H1 (cell line): ENCODE measurements around the gene UBE3C. TPM values are rescaled to one million over a fixed set of nuclear protein-coding genes. Genes with fewer than 3 reads are reported as not detected.

Experiments
- CTCF ChIA-PET: fragments of 300-600 bp; sonication (Branson Sonifier 250); formaldehyde crosslinking; loops from one replicate; lab custom pipeline; 2021; ENCODE audit not compliant: partially characterized antibody; lab: Charles Lee
- POLR2A ChIA-PET: fragments of 300-600 bp; sonication (Branson Sonifier 250); formaldehyde crosslinking; loops from one replicate; lab custom pipeline; 2021; ENCODE audit warnings: inconsistent platforms; ENCODE audit not compliant: partially characterized antibody; lab: Charles Lee
- DNase-seq, 2 experiments: peaks; one replicate each; pipeline versions ENCODE4 v3.0.0 to v3.0.0-alpha.2; 2010 to 2022; ENCODE audit warnings: low spot score in 2 of 2, low read depth in 1 of 2, mixed read lengths in 1 of 2
- FAIRE-seq: peaks from 2 replicates; lab custom pipeline; 2011; peaks lifted over from hg19 to GRCh38; lab: Jason Lieb, UNC
- H2AFZ ChIP-seq: 2 replicates; pipeline ENCODE4 v1.8.1; 2012; ENCODE audit warnings: low read length, inconsistent platforms
- H2AK5ac ChIP-seq: 2 replicates; pipeline ENCODE4 v1.6.1; 2013; ENCODE audit warnings: low read depth, low read length
- H2BK120ac ChIP-seq: replicated peaks from 2 replicates; pipeline ENCODE3; 2013; ENCODE audit warnings: low read depth, low read length, inconsistent platforms
- H2BK12ac ChIP-seq: 2 replicates; pipeline ENCODE4 v1.6.1; 2013; ENCODE audit warnings: low read depth, low read length
- H2BK15ac ChIP-seq: 2 replicates; pipeline ENCODE4 v1.6.1; 2013; ENCODE audit warnings: low read length
- H2BK20ac ChIP-seq: 2 replicates; pipeline ENCODE4 v1.6.1; 2013; ENCODE audit warnings: low read length
- H2BK5ac ChIP-seq: 2 replicates; pipeline ENCODE4 v1.6.1; 2013; ENCODE audit warnings: low read depth, low read length
- H3K14ac ChIP-seq: 2 replicates; pipeline ENCODE4 v1.6.1; 2013; ENCODE audit warnings: inconsistent platforms; ENCODE audit not compliant: insufficient read length
- H3K18ac ChIP-seq: 2 replicates; pipeline ENCODE4 v1.6.1; 2013; ENCODE audit warnings: low read length; ENCODE audit errors: extremely low read depth
- H3K23ac ChIP-seq: 2 replicates; pipeline ENCODE4 v1.6.1; 2013; ENCODE audit warnings: inconsistent platforms; ENCODE audit not compliant: insufficient read length
- H3K23me2 ChIP-seq: 2 replicates; pipeline ENCODE4 v1.6.1; 2013; ENCODE audit warnings: low read depth, low read length
- H3K27ac ChIP-seq: 2 replicates; pipeline ENCODE4 v1.6.1; 2011; ENCODE audit warnings: low read depth, low read length, inconsistent platforms
- H3K27me3 ChIP-seq, 4 experiments: replicated peaks in 1 of 4; 1 replicate in 1 of 4; 2 replicates in 3 of 4; pipeline versions ENCODE4 v1.6.1 to v1.8.1; 2011 to 2013; ENCODE audit warnings: low read length in 3 of 4, mild to moderate bottlenecking in 3 of 4, inconsistent platforms in 2 of 4, mixed read lengths in 2 of 4, moderate library complexity in 1 of 4; ENCODE audit not compliant: control insufficient read depth in 3 of 4, insufficient read depth in 3 of 4; ENCODE audit errors: extremely low read depth in 1 of 4
- H3K36me3 ChIP-seq, 4 experiments: 2 replicates each; pipeline versions ENCODE4 v1.6.1 to v1.8.1; 2011 to 2013; ENCODE audit warnings: mild to moderate bottlenecking in 4 of 4, low read length in 3 of 4, moderate library complexity in 2 of 4, control low read depth in 1 of 4, inconsistent platforms in 1 of 4; ENCODE audit not compliant: insufficient read depth in 4 of 4, control insufficient read depth in 2 of 4
- H3K4ac ChIP-seq: replicated peaks from 2 replicates; pipeline ENCODE3; 2013; ENCODE audit warnings: low read length, low read depth, mixed read lengths, inconsistent platforms; ENCODE audit not compliant: insufficient read length
- H3K4me1 ChIP-seq, 4 experiments: replicated peaks in 1 of 4; 1 replicate in 1 of 4; 2 replicates in 3 of 4; pipeline versions ENCODE4 v1.6.1 to v1.8.1; 2011 to 2013; ENCODE audit warnings: low read length in 3 of 4, inconsistent platforms in 2 of 4, mixed read lengths in 1 of 4; ENCODE audit not compliant: insufficient read depth in 4 of 4, control insufficient read depth in 3 of 4
- H3K4me2 ChIP-seq, 2 experiments: 2 replicates each; pipeline versions ENCODE4 v1.6.1 to v1.8.1; 2011 to 2013; ENCODE audit warnings: low read depth in 2 of 2, low read length in 2 of 2, control low read depth in 1 of 2, inconsistent platforms in 1 of 2, mild to moderate bottlenecking in 1 of 2; ENCODE audit not compliant: insufficient read depth in 1 of 2
- H3K4me3 ChIP-seq, 4 experiments: fragments of 200-600, 300-600 bp in 1 of 4; sonication (generic), shearing (Covaris generic), sonication (Bioruptor Twin) in 1 of 4; 2 replicates each; pipeline versions ENCODE4 v1.5.1 to v1.8.1; 2011 to 2016; ENCODE audit warnings: low read length in 4 of 4, low read depth in 3 of 4, control low read depth in 2 of 4, inconsistent platforms in 2 of 4, mild to moderate bottlenecking in 2 of 4, mixed read lengths in 1 of 4, moderate library complexity in 1 of 4; ENCODE audit not compliant: insufficient read depth in 2 of 4; ENCODE audit errors: extremely low read depth in 1 of 4
- H3K56ac ChIP-seq: replicated peaks from 2 replicates; pipeline ENCODE3; 2013; ENCODE audit warnings: low read depth, mild to moderate bottlenecking, mixed read lengths, low read length, inconsistent platforms; ENCODE audit not compliant: insufficient read length
- H3K79me1 ChIP-seq: 2 replicates; pipeline ENCODE4 v1.6.1; 2013; ENCODE audit warnings: low read depth, low read length, control low read depth
- H3K79me2 ChIP-seq, 2 experiments: 2 replicates each; pipeline versions ENCODE4 v1.6.1 to v1.8.1; 2012 to 2013; ENCODE audit warnings: low read length in 2 of 2, mild to moderate bottlenecking in 2 of 2, inconsistent platforms in 1 of 2; ENCODE audit not compliant: insufficient read depth in 2 of 2, control insufficient read depth in 1 of 2
- H3K9ac ChIP-seq, 4 experiments: replicated peaks in 1 of 4; 1 replicate in 1 of 4; 2 replicates in 3 of 4; pipeline versions ENCODE4 v1.6.1 to v1.8.1; 2011 to 2013; ENCODE audit warnings: low read depth in 3 of 4, low read length in 3 of 4, control low read depth in 2 of 4, mild to moderate bottlenecking in 2 of 4, moderate library complexity in 2 of 4, inconsistent platforms in 1 of 4; ENCODE audit errors: extremely low read depth in 1 of 4
- H3K9me3 ChIP-seq, 2 experiments: 2 replicates each; pipeline versions ENCODE4 v1.6.1 to v1.8.1; 2012 to 2013; ENCODE audit warnings: mild to moderate bottlenecking in 2 of 2, moderate library complexity in 2 of 2, control low read depth in 1 of 2, inconsistent platforms in 1 of 2, low read depth in 1 of 2, low read length in 1 of 2, mixed read lengths in 1 of 2; ENCODE audit not compliant: insufficient read depth in 2 of 2
- H4K20me1 ChIP-seq, 2 experiments: replicated peaks in 1 of 2; 2 replicates each; pipeline versions ENCODE3 to v1.8.1; 2011 to 2013; ENCODE audit warnings: inconsistent platforms in 2 of 2, low read length in 2 of 2, mild to moderate bottlenecking in 1 of 2; ENCODE audit not compliant: insufficient read depth in 2 of 2, control insufficient read depth in 1 of 2
- H4K5ac ChIP-seq: 2 replicates; pipeline ENCODE4 v1.6.1; 2013; ENCODE audit warnings: low read length, low read depth, mixed read lengths, inconsistent platforms; ENCODE audit not compliant: insufficient read length
- H4K8ac ChIP-seq: 2 replicates; pipeline ENCODE4 v1.8.0; 2013; ENCODE audit warnings: mild to moderate bottlenecking, moderate library complexity, low read length, inconsistent platforms; ENCODE audit not compliant: insufficient read depth; ENCODE audit errors: extremely low read depth
- H4K91ac ChIP-seq: replicated peaks from 2 replicates; pipeline ENCODE3; 2013; ENCODE audit warnings: low read length, mixed read lengths, inconsistent platforms; ENCODE audit not compliant: insufficient read length
- CEBPB ChIP-seq: IDR thresholded peaks from 2 replicates; pipeline ENCODE4 v1.6.1; 2012; ENCODE audit warnings: low read depth, low read length
- JUND ChIP-seq: IDR thresholded peaks from 2 replicates; pipeline ENCODE4 v1.6.1; 2011; ENCODE audit warnings: mild to moderate bottlenecking, improper control_type of control experiment, low read length
- WGBS, 2 experiments: shearing (Covaris generic) in 1 of 2; methylation state at CpG; one replicate each; pipeline versions ENCODE4 v1.1.6 to v1.1.7; 2013 to 2015; ENCODE audit warnings: low lambda C conversion rate in 2 of 2, mixed read lengths in 2 of 2, inconsistent platforms in 1 of 2, low coverage in 1 of 2, missing lambda C conversion rate in 1 of 2; ENCODE audit not compliant: insufficient replicate concordance in 2 of 2, insufficient coverage in 1 of 2, insufficient read length in 1 of 2; ENCODE audit errors: extremely low coverage in 1 of 2, missing lambda C conversion rate in 1 of 2; 5-methylcytosine and 5-hydroxymethylcytosine counted together
- polyA plus RNA-seq, 7 experiments: library from polyadenylated mRNA; depleted of rRNA in 3 of 7; stranded (reverse) in 5 of 7; unstranded in 2 of 7; fragments of >200 nt in 5 of 7; fragments of 200-250 nt in 2 of 7; gene quantifications; 1 replicate in 5 of 7; 2 replicates in 1 of 7; 4 replicates in 1 of 7; pipeline versions ENCODE4 v1.2.1 to v1.2.3, GENCODE V29; 2011 to 2013; ENCODE audit warnings: missing spikeins in 2 of 7, mixed read lengths in 2 of 7
- total RNA-seq: library from RNA; stranded (reverse); fragmentation: NEBNext Ultra II Directional; extraction: Animal tissue kit (Norgen Biotek cat#: 25700); gene quantifications from 2 replicates; pipeline ENCODE4 v1.2.1, GENCODE V29; 2021

Gene UBE3C
- total and polyA plus RNA-seq, 2 of the 8 experiments (the other 6 are each of a cell fraction or from before 2014, with no cell fraction given) = 32.0 to 54.1 TPM

- Histone ChIP-seq H4K20me1 (peaks cover 38 to 45% of the 10 kb centered on the region in 2 experiments), H4K8ac (no peak overlapping the region), H3K27me3 (no peaks in the 10 kb centered on the region; a peak in 1 of 7 replicates), H2BK120ac (no peak overlapping the region), H3K36me3 (peaks cover 0 to 7% (median 0%) of the 10 kb centered on the region in 4 experiments; a peak in 1 of 8 replicates), H3K4me1 (peaks cover 4 to 13% (median 7%) of the 10 kb centered on the region in 4 experiments; a peak in 6 of 7 replicates), H2BK15ac (no peak overlapping the region), H3K9ac (no peak overlapping the region), H2BK5ac (no peak overlapping the region), H3K9me3 (no peaks in the 10 kb centered on the region), H2AK5ac (no peak overlapping the region), H3K79me1 (peaks cover 21% of the 10 kb centered on the region), H3K4me2 (no peak overlapping the region; a peak in 1 of 4 replicates), H3K23me2 (no peaks in the 10 kb centered on the region; the same call in 1 of the 2 replicates), H2AFZ (no peak overlapping the region), H3K18ac (no peak overlapping the region), H4K91ac (no peak overlapping the region), H3K23ac (no peak overlapping the region), H3K79me2 (peaks cover 33 to 98% of the 10 kb centered on the region in 2 experiments), H2BK20ac (no peak overlapping the region), H3K56ac (no peak overlapping the region), H4K5ac (no peak overlapping the region), H3K14ac (no peak overlapping the region), H3K27ac (no peak overlapping the region), H2BK12ac (no peak overlapping the region), H3K4me3 (no peak overlapping the region), H3K4ac (no peak overlapping the region)
- FAIRE-seq (no peak), DNase-seq (no peak)
- ChIA-PET POLR2A (no interaction called here), CTCF (no interaction called here)
- WGBS, 2 experiments = 93% methylated on average over 8 of the region's 8 CpGs; no CpG with 5 or more reads in 1 of the 2 experiments
- no peak for TF ChIP-seq JUND
- peak; percentile 86 for TF ChIP-seq CEBPB
Measured at GRCh38 chr7:157153260-157153659, 14.5 kb downstream of the UBE3C start.
